Inflammatory macrophage treated with lipopolysaccharide for 4 hours (primary cell): ENCODE results near the gene C17orf50.
A peak's percentile ranks its signal among the peaks of the same experiment; 100 is the strongest.

Source experiments
- DNase-seq: peaks from one replicate; pipeline ENCODE4 v3.0.0-alpha.2; 2020

Gene C17orf50

DNA sequence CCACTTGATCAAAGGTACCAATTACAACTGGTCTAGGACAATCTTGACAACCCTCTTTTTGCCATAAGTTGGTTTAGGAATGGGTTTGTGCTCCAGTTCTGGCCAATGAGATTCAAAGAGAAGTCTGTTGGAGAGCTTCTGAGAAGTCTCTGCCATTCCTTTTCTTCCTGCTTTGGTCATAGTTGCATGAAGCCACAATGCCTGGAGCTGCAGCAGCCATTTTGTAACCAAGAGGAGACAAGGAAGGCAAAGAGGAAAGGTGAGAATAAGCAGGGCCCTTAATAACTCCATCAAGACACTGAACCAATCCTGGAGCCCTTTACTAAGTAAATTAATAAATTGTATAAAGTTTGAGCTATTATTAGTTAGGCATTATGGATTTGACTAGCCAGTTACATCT lies 3.4 kb upstream of the C17orf50 start:
- no peak for DNase-seq

DNA sequence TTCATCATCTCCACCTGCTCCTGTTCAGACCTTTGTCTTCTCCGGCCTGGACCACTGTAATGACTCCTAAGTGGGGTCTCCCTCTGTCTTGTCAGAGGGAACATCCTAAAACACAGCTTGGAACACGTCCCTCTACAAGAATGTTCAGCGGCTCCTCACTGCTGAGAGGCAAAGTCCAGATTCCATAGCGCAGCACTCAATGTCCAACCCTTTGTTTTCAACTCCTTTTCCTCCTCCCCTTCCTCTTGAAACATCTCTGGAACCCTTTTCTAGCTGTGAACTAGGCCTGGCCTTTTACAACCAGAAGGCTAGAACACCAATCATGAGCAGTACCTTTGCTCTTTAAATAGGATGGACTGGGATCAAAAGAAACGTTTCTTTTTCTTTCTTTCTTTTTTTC lies 914 bp downstream of the C17orf50 start:
- no peak for DNase-seq

DNA sequence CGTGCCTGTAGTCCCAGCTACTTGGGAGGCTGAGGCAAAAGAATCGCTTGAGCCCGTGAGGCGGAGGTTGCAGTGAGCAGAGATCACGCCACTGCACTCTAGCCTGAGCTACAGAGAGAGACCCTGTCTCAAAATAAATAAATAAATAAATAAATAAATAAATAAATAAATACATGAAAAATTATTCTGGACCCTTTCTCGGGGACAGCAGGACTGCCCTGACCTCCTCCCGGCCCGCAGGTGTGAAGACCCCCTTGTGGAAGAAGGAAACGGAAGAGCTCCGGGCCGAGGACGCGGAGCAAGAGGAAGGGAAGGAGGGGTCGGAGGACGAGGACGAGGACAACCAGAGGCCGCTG lies 3.1 kb downstream of the C17orf50 start:
- DNase-seq: no peak

DNA sequence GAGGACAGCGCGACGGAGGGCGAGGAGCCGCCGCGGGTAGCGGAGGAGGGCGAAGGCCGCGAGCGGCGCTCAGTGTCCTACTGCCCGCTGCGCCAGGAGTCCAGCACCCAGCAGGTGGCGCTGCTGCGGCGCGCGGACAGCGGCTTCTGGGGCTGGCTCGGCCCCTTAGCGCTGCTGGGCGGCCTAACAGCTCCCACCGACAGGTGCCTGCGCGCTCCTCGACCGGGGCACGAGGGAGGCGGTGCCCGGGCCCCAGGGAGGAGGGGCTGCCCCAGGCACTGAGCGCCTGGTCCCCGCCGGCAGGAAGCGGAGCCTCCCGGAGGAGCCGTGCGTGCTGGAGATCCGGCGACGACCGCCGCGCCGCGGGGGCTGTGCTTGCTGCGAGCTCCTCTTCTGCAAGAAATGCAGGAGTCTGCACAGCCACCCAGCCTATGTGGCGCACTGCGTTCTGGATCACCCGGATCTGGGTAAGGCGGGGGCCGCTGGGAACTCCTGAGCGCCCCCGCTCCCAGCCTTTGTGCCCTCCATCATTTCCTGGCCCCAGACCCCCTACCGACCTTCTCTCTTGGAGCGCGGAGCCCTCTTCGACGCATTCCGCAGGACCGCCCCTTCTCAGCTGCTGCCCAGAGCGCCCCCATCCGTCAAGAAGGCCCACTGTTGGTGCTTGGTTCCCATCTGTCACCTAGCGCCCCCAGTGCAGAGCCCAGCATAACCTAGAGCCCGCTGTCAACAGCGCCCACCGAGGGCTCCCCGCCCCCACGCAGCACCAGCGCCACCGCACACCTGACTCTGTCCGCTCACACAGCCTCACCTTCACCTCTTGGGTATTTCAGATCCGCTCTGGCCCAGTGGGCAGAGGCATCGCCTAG lies 3.7 kb downstream of the C17orf50 start:
- peak; percentile 85 for DNase-seq

DNA sequence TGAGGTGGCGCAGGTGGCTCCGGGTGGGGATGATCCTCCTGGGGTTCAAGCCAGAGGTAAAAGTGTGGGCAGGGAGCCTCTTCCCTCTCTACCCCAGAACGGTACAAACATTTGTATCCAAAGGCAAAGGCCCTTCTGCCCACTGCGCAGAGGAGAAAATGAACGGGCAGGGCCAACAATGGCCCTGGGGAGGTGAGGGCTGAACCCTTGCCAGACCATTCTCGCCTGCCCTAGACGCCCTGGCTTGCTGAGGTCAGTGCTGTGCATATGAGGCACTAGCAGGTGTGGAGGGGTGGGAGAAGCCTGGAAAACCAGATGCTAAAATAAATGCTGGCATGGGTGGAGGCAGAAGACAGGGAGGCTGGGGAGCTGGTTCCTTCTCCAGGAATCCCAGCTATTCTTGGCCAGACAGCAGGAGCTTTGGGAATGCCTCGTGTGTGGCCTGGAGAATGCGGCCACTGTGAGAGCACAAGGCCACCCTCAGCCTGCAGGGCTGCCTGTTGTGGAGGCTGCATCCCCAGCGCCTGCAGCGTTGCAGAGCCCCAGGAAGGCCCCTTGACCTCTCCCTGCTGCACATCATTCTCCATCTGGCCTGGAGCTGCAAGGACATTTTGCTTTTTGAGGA lies 4.5 kb downstream of the C17orf50 start:
- DNase-seq: no peak

DNA sequence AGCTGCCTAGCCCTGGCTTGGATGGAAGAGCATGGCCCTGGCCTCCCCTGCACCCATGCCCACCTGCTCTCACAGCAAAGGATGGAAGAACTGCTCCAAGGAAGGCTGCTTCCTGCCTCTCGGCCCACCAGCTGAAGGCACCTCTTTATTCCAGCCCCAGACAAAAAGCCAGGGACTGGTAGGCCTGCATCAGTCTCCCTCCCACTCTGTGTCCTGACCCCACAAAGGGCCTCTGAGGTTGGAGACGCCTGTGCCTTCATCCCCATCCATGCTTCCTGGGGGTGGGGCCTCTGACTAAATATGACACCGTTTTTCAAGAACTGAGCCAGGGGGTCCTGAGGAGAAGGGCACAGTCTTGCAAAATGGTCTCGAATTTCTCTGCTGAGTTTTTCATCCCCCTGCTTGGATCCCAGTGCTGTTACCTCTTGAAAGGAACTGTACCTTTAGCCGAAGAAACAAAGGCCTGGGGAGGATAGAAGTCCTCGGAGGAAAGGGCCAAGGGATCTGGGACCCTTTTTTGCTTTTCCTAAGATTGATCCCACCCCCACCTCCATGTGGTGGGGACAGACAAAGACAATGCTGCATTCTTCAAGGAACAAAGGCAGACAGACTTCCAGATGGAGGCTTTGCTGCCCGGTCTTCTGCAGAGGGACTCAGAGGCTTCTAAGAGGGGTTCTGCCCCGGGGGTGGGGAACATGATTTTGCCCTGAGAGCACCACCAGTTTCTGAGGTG lies 5.2 kb downstream of the C17orf50 start:
- DNase-seq: no peak

DNA sequence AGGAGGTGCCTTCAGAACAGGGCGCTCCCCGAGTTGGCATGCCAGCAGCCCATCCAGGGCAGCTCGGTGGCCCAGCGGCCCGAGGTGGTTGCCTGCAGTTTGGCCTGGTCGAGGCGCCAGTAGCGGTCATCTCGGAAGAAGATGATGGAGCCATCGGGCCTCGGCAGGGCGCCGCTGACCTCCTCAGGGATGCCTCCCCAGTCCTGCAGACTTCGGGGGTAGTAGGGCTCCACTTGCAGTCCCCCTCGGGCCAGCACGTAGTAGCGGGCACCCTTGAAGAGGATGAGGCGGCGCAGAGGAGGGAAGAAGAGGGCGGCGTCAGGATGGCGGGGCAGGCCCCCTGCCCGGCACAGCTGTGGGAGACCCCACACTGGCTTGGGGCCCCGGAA lies 5.8 kb downstream of the C17orf50 start:
- no peak for DNase-seq

DNA sequence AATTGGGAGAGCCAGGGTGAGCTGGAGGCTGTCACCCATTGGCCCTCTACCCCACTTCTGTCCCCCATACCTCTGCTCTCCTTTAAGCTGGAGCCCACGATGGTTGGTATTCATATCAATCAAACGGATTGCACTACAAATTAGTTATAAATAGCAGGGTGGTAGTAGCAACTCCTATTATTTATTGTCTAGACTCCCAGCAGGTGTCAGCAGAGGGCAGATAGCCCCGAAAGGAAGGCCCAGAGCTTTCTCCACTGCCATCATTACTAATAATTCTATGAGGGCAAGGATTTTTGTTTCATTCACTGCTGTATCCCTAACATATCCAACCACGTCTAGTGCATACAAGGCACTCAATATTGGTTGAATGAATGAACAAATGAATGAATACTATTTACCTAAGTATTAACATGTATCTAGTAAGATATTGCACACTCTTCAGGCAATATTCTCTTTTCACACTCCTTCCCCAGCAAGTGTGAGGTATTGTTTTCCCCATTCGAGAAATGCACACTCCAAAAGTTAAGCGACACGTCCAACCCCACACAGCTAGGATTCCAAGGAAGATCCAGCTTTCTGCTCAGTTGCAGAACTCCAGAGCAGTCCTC lies 6.3 kb downstream of the C17orf50 start:
- DNase-seq: peak; percentile 40

DNA sequence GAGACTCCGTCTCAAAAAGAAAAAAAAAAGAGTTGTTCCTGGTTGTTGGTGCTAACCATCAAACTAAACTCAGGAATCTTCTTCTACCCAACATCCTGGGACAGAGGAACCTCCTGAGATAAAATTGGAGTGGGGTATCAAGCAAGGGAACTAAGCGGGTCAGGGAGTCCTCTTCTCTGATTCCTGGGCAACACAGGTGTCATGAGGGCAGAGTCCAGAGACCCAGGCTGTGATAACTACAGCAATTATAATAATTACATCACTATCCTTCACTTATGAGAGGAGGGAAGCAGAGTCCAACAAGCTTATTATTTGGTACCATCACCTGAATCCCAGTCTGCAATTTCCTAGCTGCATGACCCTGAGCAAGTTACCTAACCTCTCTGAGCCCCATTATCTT lies 8.1 kb downstream of the C17orf50 start:
- DNase-seq: no peak

DNA sequence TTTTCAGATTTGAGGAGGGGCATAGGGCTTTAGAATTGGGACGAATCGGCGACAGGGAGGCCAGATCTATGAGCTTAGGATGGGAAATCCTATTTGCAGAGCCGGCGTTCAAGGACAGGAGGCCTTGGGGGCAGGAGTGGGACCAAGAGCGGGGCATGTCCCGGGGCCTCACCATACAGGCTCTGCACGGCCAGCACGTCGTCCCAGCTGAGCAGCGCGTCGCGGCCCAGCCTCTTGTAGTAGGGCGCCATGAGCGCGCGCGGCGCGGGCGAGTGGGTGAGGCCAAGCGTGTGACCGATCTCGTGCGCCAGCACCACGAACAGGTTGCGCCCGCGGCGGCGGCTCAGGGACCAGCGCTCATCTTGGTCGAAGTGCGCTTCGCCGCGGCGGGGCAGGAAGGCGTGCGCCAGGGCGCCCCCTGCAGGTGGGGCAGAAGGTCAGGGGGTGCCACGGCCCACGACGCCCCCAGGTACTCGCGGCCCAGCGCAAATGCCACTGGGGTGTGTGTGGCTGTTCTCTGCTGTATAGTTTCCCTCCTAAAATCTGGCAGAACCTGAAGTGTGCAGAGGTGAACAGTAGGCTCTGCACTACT lies 9.3 kb downstream of the C17orf50 start:
- no peak for DNase-seq

DNA sequence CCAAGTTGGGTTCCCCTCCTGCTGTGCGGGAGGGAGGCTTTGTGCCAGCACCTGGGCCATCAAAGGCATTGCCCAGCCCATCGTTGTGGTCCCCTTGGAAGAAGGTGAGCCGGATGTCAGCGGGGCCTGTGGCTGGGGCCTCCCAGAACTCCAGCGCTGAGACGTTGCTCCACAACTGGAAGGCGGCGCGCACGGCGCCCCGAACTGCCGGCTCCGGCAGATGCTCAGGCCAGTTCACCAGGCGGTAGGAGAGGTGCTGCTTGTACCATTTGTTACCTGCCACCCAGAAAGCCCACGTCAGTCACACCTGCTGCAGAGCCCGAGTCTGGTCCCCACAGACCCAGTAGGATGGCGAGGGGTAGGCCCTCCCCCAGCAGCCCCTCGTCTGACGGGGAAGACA lies 12.4 kb downstream of the C17orf50 start:
- no peak for DNase-seq

DNA sequence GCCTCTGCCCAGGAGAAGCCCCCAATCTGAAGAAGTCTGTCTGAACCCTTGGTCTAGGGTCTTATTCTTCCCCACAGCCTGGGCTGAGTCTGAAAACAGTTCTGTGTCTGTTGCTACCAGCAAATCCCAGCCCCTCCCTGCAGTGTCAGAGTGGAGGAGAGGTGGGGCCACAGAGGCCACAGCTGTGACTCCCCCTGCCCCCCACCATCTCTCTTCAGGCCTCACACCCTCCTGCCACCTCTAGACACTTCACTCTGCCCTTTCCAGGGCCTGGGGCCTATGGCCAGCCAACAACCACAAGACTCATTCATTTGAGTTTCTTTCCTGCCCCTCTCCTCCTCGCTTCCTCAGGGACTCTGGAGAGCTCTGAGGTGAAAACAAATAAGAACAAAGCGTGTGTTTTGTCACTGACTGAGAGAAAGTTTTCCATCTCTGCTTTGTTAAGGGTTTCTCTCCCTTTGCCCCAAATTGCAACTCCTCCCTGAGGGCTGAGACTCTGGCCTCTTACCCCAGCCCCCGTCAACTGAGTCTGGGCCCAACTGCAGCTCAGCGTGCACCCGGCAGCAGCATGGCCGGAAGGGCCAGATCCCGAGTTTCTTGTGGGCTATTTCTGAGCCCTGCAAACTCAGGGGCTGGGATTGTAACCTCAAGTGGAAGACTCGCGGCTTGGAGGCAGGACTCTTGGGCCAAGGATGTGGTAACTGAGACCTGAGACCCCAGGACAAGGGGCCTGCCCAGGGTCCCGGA lies 13.2 kb downstream of the C17orf50 start:
- DNase-seq: no peak

DNA sequence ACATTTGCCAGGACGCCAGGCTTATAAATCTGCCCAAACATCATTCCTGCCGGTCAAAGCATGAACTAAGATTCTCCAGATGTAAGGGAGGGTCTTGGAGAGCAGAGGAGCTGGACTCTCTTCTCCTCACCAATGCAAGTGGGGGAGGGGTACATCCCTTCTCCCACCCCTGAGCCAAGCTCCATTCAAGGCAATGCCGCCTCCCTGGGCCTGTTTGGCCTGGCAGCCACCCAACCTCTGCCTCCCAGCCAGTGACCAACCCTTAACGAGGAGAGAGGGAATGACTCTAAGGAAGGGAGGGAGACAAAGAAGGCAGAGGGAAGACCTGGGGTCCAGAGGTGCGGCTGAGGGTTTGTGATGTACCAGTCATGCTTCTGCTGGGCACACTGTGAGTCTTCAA lies 13.8 kb downstream of the C17orf50 start:
- DNase-seq: no peak

DNA sequence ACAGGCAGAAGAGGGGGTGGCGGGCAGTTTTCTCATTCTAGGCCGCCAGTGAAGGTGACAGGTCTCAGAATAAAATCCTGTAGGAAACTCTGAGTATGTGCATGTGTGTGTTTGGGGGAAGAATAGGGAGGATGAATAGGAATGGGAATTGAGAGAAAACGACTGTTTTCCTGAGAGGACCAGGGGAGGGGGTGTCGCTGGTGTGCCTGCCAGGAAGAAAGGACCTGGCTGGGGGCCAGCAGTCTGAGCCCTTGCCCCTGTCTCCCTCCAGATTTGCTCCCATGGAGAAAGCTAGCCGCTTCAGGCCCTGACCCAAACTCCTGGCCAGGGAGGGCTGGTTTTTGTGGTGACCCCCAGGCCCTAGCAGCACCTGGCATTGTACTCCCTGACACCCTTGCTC lies 14.4 kb downstream of the C17orf50 start:
- DNase-seq: no peak

DNA sequence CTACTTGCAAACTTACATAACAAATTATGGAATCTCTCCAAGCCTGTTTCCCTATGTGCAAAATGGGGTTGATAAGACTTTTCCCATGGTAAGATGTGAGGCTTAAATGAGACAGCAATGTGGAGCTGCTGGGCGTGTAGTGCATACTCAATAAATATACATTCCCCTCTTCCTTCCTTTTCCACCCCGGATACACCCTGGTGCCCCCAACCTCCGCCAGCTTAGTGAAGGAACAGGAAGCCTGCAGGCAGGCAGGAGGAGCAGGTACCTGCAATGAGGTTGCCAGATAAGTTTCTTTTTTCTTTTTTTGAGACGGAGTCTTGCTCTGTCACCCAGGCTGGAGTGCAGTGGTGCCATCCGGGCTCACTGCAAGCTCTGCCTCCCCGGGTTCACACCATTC lies 14.9 kb downstream of the C17orf50 start:
- no peak for DNase-seq

DNA sequence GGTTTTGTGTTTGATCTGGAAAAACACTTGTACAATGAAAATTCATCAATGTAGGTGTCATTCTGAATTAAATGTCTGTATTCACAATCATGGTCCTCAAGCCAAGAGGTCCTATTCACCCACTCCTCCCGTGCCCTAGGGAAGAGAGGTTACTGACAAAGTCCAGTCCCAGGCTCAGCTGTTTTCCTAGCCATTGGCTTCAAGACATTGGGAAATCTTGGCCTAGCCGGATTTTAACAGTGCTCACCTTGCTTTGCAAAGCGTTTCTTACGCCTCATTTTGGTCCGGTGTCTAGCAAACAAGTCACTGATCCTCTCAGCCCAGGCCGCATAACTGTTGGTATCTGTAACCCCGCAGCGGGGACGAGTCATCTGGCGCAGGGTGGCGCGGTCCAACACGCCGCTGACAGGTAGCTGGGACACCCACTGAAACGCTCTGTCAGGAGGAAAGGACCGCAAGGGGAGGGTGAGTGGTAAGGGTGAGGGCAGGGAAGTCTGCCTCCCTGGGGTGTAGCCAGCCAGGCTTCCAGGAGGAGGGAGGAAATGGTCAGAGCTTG lies 18.0 kb downstream of the C17orf50 start:
- no peak for DNase-seq

DNA sequence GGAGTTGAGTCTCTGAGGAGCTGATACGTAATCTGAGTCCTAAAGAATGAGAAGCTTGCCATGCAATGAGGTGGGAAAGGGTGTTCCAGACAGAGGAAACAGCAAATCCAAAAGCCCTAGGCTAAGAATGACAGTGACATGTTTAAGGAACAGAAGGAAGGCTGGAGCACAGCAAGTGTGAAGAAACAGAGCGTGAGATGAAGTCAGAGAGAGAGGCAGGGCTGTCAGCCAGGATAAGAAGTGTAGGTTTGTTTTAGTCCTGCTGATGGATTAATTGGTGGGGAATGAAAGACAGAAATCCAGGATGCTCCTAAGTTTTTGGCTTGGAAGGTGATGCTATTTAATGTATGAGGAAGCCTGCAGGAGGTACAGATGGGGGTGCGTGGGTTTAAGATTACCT lies 20.3 kb downstream of the C17orf50 start:
- no peak for DNase-seq

DNA sequence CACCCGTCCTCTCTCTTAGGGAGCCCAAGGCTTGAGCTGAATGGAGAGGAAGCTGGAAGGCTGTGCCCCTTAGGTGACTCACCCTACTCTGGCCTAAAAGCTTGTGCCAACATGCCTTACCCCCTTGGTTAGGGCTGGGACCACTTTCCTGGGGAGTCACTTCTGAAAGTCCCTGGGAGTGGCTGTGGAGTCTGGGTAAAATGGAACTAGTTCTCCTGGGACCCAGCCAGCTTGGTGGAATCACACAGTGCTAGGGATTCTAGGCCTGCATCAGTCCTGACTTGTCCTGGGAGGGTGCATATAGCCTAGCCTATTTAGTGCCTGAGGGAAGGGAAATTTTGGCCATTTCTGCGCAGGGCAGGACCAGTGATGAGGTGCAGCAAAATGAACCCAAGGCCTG lies 24.2 kb downstream of the C17orf50 start:
- no peak for DNase-seq

DNA sequence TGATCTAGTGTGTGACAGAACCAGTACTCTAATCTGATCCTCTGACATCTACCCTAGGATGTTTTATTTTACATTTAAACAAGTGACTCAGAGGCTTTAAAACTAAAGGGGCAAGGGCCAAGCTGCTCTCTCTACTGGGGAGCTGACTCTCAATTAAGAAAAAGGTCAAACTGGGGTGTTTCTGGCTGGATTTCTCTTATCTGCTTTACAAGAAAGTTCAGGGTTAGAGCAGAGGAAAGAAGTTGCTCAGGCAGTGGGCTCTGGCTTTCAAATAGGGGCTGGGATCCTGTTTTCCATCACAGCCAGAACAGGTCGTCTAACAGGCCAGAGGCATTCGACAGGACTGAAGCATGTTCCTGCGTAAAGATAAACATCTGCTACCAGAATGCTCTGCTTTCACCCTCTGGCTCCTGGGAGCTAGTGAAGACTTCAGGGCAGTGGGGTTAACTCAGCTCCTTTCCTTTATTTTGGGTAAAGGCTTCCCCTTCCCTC lies 26.3 kb downstream of the C17orf50 start:
- DNase-seq: no peak

DNA sequence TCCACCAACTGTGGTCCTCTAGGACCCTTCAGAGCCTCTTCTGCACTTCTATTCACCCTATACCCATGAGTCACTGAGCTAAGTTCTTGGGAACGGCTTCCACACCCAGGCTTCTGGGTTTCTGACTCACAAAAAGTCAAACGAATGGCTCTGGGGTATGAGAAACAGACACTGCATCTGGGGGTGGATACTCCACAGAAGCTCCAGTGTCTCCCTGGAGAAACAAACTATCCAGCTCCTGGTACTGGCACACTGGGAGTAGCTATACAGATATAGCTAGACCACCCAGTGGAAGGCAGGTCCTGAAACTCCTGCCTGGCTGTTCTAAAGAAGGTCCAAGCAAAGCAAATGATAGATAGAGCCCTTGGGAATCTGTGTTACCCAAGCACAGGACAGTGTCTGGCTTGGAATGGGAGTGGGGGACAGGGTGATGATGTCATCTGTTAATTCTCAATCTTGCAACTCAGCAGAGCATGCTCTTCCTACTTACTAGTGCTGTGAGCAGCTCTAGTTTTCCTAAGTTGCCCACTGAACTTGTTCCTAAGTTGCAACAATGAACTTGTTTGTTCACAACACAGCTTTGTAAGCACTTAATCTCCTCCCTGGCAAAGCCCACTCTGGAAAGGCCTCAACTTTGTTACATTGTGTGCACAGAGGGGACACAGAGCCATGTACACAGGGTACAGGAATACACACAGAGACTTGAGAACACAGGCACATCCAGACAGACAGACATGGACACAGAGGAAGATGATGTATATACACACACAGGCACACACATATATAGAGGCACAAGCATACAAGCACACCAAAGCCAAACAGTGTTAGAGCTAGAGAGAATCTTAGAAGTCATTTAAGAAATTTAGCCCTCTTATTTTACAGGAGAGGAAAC lies 28.0 kb downstream of the C17orf50 start:
- DNase-seq: no peak

DNA sequence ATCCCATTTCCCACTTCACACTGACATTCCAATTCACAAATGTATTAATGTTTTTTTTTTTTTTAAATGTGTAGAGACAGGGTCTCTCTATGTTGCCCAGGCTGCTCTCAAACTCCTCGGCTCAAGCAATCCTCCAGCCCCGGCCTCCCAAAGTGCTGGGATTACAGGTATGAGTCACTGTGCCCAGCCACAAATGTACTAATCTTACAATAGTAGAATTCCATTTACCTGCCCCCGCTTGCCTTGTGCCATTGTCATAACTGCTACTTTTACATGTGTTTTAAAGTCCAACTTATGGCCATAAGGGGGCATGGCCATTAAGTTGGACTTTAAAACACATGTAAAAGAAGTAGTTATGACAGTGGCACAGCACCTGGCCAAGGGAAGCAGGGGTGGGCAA lies 30.2 kb downstream of the C17orf50 start:
- DNase-seq: no peak
